SK-N-MC (cell line): ENCODE results near the gene CREM.

Experiments
- DNase-seq: peaks from one replicate; pipeline ENCODE4 v3.0.0-alpha.2; 2011; ENCODE audit warnings: low read depth, low spot score
- H3K27ac ChIP-seq: fragments of 200-600 bp; sonication (generic); 2 replicates; pipeline ENCODE4 v1.5.1; 2016; ENCODE audit warnings: mixed run types
- H3K36me3 ChIP-seq: fragments of 200-600 bp; sonication (generic); 2 replicates; pipeline ENCODE4 v1.6.1; 2017; ENCODE audit warnings: antibody characterized with exemption, low read length, mixed read lengths; ENCODE audit not compliant: insufficient read depth
- H3K4me3 ChIP-seq: fragments of 200-600 bp; sonication (generic); 2 replicates; pipeline ENCODE4 v1.5.1; 2016
- H3K9ac ChIP-seq: fragments of 200-600 bp; sonication (generic); 2 replicates; pipeline ENCODE4 v1.8.0; 2017; ENCODE audit warnings: mixed run types, mixed read lengths; ENCODE audit not compliant: insufficient read length
- H3K9me3 ChIP-seq: fragments of 200-600 bp; sonication (generic); 2 replicates; pipeline ENCODE4 v1.6.1; 2017; ENCODE audit warnings: low read depth, mild to moderate bottlenecking, antibody characterized with exemption, low read length, moderate library complexity, mixed read lengths
- EZH2 ChIP-seq: fragments of 200-600 bp; sonication (generic); IDR thresholded peaks from one replicate; pipeline ENCODE4 v1.6.1; 2017; ENCODE audit warnings: antibody characterized with exemption
- FOXP2 ChIP-seq: optimal IDR thresholded peaks from 2 replicates; pipeline ENCODE3; 2011; ENCODE audit warnings: mild to moderate bottlenecking, moderate library complexity; ENCODE audit not compliant: insufficient read depth; ENCODE audit errors: extremely low read length, control extremely low read depth
- POLR2AphosphoS5 ChIP-seq: IDR thresholded peaks from 2 replicates; pipeline ENCODE4 v1.6.1; 2012; ENCODE audit warnings: mild to moderate bottlenecking, low read depth, low read length, borderline replicate concordance

Gene CREM

DNA sequence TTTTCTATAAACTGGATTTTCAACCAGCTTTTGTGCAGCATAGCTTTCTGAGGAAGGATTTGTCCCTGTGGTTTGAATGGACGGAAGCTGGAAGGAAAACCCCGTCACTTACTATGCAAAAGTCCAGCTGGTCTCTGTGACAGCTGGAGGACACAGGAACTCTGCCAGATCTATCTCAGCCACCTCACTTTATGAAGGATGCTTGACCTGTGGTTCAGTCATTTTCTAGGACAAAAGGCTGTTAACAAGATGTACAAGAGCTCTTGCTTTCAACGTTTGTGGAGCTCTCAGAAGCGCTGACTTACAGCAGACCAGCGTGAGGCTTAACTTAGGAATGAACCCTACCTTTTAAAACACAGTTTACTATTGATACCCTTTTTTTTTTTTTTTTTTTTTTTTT, 90.8 kb downstream of the CREM start:
- Histone ChIP-seq H3K27ac (no peak overlapping the region), H3K36me3 (no peaks in the 10 kb centered on the region), H3K4me3 (no peak overlapping the region), H3K9me3 (no peaks in the 10 kb centered on the region), H3K9ac (no peak overlapping the region)
- TF ChIP-seq FOXP2 (no peak), POLR2AphosphoS5 (no peak), EZH2 (no peak)
- DNase-seq, result no peak

DNA sequence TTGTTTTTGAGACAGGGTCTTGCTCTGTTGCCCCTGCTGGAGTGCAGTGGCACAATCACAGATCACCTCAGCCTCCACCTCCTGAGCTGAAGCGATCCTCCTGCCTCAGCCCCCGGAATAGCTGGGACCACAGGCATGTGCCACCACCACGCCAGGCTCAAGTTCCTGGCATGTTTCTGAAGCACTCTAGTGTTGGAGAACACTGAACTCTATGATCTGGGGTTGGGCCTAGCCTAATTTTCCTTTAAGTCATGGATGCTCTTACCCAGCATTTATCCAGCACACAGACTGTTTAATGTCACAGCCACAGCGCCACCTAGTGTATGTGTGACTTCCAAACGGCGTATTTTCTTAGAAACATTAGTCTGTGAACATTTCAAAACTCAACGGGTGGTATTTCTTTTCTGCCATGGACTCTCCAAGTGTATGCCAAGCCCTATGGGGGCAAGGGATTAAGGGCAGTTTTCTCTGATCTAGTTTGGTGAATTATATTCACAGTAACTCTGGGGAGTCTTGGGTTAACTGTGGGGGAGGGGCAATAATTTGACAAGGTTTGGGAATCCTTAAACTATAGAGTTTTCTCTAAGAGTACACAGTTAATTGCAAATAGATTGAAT, 91.8 kb downstream of the CREM start:
- DNase-seq, result peak; percentile 68
- Histone ChIP-seq H3K9me3 (no peaks in the 10 kb centered on the region), H3K27ac (no peak overlapping the region), H3K4me3 (no peak overlapping the region), H3K36me3 (no peaks in the 10 kb centered on the region), H3K9ac (no peak overlapping the region)
- TF ChIP-seq POLR2AphosphoS5, result no peak
- TF ChIP-seq FOXP2, result no peak
- no peak for TF ChIP-seq EZH2

DNA sequence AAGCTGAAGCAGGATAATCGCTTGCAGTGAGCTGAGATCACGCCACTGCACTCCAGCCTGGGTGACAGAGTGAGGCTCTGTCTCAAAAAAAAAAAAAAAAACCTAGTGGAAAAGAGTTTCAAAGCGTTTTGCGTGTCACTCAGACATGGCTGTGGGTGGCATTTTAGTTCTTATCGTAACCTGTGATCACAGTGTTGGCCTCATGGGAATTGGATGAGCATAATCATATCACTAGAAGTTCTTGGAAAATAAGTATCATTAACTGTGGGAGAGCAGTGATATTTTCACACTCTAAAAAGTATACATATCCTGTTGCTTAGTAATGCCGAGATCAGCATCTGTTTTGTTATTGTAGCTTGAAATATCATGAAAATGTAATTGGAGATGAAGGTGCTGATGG, 92.6 kb downstream of the CREM start:
- no peak overlapping the region for H3K27ac ChIP-seq
- H3K4me3 ChIP-seq, result no peak overlapping the region
- TF ChIP-seq FOXP2 (no peak), POLR2AphosphoS5 (no peak), EZH2 (no peak)
- no peaks in the 10 kb centered on the region for H3K9me3 ChIP-seq
- H3K9ac ChIP-seq, result no peak overlapping the region
- no peak for DNase-seq
- no peaks in the 10 kb centered on the region for H3K36me3 ChIP-seq

DNA sequence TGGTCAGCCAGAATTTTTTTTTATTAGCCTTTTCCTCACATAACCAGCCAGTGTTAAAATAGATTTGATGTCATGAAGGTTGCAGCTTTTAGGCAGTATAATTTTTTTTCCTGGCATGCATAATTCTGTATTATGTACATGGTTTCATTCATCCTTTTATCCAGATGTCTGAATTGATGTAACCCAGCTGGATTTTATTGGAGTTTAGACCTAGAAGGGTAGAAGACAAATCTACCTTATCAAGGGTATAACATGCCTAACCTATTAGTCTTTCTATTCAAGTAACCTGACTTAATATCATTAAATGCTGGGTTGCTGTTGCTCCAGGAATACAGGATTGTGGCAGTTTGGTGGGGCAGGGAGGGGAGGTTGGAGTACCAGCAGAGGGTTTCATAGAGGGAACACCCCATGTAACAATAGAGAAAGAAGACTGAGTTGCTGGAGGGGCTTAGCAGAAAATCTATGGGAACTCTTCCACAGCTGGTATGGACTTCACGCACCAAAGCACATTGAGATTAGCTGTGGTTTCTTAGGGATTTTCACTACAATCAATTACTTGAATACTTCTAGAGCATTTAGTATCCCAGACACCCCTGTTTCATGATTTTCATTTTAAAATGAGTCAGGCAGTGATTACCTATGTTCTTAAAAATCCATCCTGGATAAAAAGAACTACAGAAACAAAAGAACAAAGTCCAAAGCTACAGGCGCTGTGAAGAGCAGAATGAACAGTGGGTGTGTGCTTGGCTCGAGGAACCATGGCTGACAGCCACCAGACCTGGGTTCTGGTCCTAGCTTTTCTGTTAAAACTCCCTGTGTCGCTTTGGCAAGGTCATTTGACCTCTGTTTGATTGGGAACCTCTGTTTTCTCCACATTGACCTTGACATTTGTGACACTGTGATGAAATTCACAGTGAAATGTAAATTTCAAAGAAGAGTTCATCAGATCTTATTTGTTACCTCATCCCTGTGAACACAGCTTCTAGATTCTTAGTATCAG, 93.5 kb downstream of the CREM start:
- no peaks in the 10 kb centered on the region for H3K9me3 ChIP-seq
- no peak overlapping the region for H3K9ac ChIP-seq
- no peaks in the 10 kb centered on the region for H3K36me3 ChIP-seq
- no peak for TF ChIP-seq FOXP2
- no peak for TF ChIP-seq POLR2AphosphoS5
- TF ChIP-seq EZH2, result no peak
- no peak overlapping the region for H3K4me3 ChIP-seq
- DNase-seq, result no peak
- H3K27ac ChIP-seq, result no peak overlapping the region

DNA sequence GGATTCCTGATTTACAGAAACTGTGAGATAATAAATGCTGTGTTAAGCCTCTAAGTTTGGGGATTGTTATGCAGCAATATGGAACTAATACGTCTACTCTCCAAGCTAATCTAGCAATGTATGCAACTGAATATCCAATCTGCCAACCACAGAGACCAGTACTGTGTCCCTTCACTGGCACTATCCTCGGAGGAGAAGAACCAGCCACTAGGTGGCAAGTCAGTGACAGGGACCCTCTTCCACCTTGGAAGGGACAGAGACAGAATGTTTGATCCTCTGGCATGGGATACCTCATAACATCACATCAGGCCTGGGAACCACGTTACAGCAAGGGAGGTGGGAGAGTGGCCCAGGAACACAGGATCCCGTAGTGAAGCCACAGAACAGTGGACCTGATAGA, 96.4 kb downstream of the CREM start:
- DNase-seq, result no peak
- no peak overlapping the region for H3K27ac ChIP-seq

DNA sequence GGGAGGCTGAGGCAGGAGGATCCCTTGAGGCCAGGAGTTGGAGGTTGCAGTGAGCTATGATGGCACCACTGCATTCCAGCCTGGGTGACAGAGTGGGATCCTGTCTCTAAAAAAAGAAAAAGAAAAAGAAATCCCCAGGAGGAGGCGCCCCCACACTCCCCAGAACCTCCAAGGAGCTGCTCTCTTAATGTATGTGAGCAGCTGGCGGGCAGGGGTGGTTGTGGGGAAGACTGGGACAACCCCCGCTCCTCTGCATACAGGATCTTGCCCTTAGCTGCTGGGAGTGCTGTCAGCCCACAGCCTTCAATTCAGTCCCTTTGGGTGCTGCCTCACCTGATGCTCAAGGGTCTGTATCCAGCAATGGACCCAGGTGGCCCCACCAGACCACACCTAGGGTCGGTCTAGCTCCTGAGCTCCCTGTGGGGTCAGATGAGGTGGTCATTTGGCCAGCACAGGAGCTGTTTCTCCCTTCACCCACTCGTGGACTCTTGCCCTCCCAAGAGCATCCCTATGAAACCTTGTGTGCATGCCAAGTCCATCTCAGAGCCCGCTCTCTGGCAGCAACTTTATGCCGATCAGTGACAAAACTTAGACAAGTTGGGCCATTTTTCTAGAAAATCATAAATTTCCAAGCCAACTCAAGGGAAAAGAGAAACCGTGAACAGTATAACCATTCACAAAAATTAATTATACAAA, 97.5 kb downstream of the CREM start:
- H3K9me3 ChIP-seq, result no peaks in the 10 kb centered on the region
- TF ChIP-seq EZH2 (no peak), FOXP2 (no peak), POLR2AphosphoS5 (no peak)
- no peak overlapping the region for H3K4me3 ChIP-seq
- H3K9ac ChIP-seq, result no peak overlapping the region
- H3K36me3 ChIP-seq, result no peaks in the 10 kb centered on the region
- no peak for DNase-seq
- H3K27ac ChIP-seq, result no peak overlapping the region

More for the DNA sequence above, 96.4 kb downstream of the CREM start:
- Histone ChIP-seq H3K4me3 (no peak overlapping the region), H3K9me3 (no peaks in the 10 kb centered on the region), H3K36me3 (no peaks in the 10 kb centered on the region), H3K9ac (no peak overlapping the region)
- TF ChIP-seq FOXP2 (no peak), POLR2AphosphoS5 (no peak), EZH2 (no peak)

DNA sequence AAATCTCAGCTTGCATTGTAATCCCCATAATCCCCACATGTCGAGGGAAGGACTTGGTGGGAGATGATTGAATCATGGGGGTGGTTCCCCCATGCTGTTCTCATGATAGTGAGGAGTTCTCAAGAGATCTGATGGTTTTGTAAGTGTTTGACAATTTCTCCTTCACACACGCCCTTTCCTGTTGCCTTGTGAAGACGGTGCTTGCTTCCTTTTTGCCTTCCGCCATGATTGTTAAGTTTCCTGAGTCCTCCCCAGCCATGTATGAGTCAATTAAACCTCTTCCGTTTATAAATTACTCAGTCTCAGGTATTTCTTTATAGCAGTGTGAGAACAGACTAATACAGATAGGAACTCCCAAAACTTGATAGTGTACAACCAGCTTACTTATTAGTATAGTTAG, 98.6 kb downstream of the CREM start:
- no peaks in the 10 kb centered on the region for H3K9me3 ChIP-seq
- no peak overlapping the region for H3K9ac ChIP-seq
- no peak overlapping the region for H3K27ac ChIP-seq
- H3K36me3 ChIP-seq, result no peaks in the 10 kb centered on the region
- TF ChIP-seq POLR2AphosphoS5, result no peak
- TF ChIP-seq EZH2, result no peak
- TF ChIP-seq FOXP2, result no peak
- H3K4me3 ChIP-seq, result no peak overlapping the region
- DNase-seq, result no peak

DNA sequence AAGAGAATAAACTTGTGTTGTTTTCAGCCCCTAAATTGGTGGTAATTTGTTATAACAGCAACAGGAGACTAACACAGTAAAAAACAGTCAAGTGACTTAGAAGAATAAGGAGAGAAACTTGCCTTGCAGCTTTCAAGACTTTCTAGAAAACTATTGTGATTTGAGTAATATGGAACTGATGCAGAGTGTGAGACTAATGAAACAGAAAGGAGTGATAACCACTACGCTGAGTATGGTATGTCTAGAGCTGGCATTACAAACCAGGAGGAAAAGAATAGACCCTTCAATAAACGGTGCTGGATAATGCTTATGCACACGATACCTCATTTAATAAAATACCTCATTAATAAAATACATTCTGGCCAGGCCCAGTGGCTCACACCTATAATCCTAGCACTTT, 99.9 kb downstream of the CREM start:
- TF ChIP-seq EZH2, result no peak
- no peak overlapping the region for H3K9ac ChIP-seq
- DNase-seq, result no peak
- H3K36me3 ChIP-seq, result no peaks in the 10 kb centered on the region
- H3K9me3 ChIP-seq, result no peaks in the 10 kb centered on the region
- H3K4me3 ChIP-seq, result no peak overlapping the region
- H3K27ac ChIP-seq, result no peak overlapping the region
